Activated T-helper 1 cell treated with anti-CD3 and anti-CD28 coated beads, Interleukin-12 subunit alpha, Interleukin-12 subunit beta, Interleukin-2, Interleukin-4 antibody, amounts not matched to agents 30 ng/mL and 10 ng/mL and 1 ng/mL, durations not matched to agents 14 hours and 24 hours and 36 hours (primary cell): ENCODE measurements around the gene PDE8B. TPM values are rescaled to one million over a fixed set of nuclear protein-coding genes. Genes with fewer than 3 reads are reported as not detected.

Experiments used
- DNase-seq: peaks from one replicate; pipeline ENCODE4 v3.0.0; 2021; ENCODE audit warnings: low spot score
- H3K27ac Mint-ChIP-seq: one replicate; pipeline ENCODE4 v1.8.0; 2021; ENCODE audit warnings: mild to moderate bottlenecking, mixed read lengths
- H3K27me3 Mint-ChIP-seq: one replicate; pipeline ENCODE4 v1.8.0; 2022; ENCODE audit warnings: mild to moderate bottlenecking, moderate library complexity, mixed read lengths; ENCODE audit not compliant: insufficient read depth
- H3K36me3 Mint-ChIP-seq: one replicate; pipeline ENCODE4 v1.8.0; 2021; ENCODE audit warnings: low read depth, mixed read lengths
- H3K4me1 Mint-ChIP-seq: one replicate; pipeline ENCODE4 v1.8.0; 2021; ENCODE audit warnings: low read depth, mixed read lengths
- H3K4me3 Mint-ChIP-seq: one replicate; pipeline ENCODE4 v1.8.0; 2021; ENCODE audit warnings: mild to moderate bottlenecking, moderate library complexity, mixed read lengths
- H3K9me3 Mint-ChIP-seq: one replicate; pipeline ENCODE4 v1.8.0; 2021; ENCODE audit warnings: mixed read lengths
- intact Hi-C: fragments of 100-400 bp; cut with micrococcal nuclease; formaldehyde crosslinking; loops from one replicate; pipeline ENCODE4 v1.15.1; 2024
- total RNA-seq: library from RNA; stranded (reverse); gene quantifications from 2 replicates; pipeline ENCODE4 v1.2.3, GENCODE V29; 2022

The PDE8B gene
- total RNA-seq, 1 donor from 2014 or later, result 0.16 TPM

DNA sequence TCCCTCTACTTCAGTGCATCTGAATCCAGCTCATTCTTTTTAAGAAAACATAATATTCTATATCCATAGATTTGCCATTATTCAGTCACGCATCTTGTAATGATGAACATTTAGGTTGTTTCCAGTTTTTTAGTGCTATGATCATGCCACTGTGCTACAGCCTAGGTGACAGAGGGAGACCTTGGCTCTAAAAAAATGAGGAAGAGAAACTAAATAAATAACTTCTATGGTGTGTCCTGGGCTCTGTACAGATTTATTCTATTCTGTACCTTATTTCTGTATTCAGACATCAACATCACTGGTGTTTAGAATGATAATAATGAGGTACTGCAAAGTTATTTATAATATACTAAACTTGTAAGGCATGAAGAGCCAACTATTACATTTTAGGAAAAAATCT, 45.9 kb downstream of the PDE8B start:
- Mint-ChIP-seq H3K27me3 (peaks cover 8% of the 10 kb centered on the region), H3K36me3 (peaks cover 1% of the 10 kb centered on the region), H3K4me1 (peaks cover 7% of the 10 kb centered on the region), H3K4me3 (no peak overlapping the region), H3K9me3 (no peaks in the 10 kb centered on the region), H3K27ac (no peak overlapping the region)
- DNase-seq, result no peak
- intact Hi-C loops, result no loop called here

DNA sequence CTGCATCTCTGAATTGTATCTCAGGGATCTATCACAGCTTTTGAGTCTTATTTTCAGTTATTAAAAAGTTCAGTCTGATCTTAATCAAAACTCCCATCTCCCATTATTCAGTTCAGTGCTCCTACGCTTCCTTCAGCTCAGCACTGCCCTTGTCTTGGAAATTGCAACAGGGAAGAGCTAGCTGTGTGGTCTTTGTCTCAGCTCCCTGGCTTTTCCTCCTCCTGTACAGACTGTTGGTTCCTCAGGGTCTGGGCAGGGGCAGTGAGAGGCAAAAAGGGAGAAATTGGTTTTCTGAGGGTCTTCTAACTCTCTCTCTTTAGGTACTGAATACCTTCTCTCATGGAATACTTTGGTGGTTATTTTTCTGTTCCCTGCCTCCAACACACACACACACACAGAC, 48.2 kb downstream of the PDE8B start:
- intact Hi-C loops, result loop anchor here (1.0 kb wide), 1 partner anchor 71 kb away; no protein-coding TSS in a partner anchor
- H3K27ac Mint-ChIP-seq, result no peak overlapping the region
- no peak for DNase-seq
- H3K27me3 Mint-ChIP-seq, result peaks cover 8% of the 10 kb centered on the region
- H3K9me3 Mint-ChIP-seq, result no peaks in the 10 kb centered on the region
- no peak overlapping the region for H3K4me3 Mint-ChIP-seq
- peaks cover 7% of the 10 kb centered on the region for H3K4me1 Mint-ChIP-seq
- peaks cover 1% of the 10 kb centered on the region for H3K36me3 Mint-ChIP-seq

DNA sequence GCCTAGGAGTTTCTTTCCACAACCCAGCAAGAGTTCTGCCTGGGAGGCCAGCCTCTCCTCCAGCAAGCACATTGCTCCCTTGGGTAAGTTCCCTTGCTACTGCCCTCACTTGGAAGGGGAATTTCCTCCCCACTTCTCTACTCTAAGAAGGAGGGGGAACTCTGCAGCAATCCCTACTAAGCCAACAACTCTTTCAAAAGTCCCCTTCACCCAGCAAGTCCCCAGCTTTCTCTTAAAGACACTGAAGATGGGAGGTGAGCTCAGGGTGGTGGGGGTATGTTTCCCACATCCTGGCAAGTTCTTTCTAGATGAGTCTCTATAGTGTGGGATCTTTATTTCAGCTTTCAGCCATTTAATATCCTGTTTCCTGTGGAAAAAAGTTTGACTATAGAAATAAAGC, 49.0 kb downstream of the PDE8B start:
- H3K36me3 Mint-ChIP-seq, result peaks cover 1% of the 10 kb centered on the region
- H3K4me1 Mint-ChIP-seq, result peaks cover 7% of the 10 kb centered on the region
- H3K27me3 Mint-ChIP-seq, result peaks cover 6% of the 10 kb centered on the region
- intact Hi-C loops, result loop anchor here (1.0 kb wide), 1 partner anchor 70 kb away; no protein-coding TSS in a partner anchor
- no peaks in the 10 kb centered on the region for H3K9me3 Mint-ChIP-seq
- H3K27ac Mint-ChIP-seq, result peak overlapping the region; percentile 62
- DNase-seq, result no peak
- H3K4me3 Mint-ChIP-seq, result no peak overlapping the region

DNA sequence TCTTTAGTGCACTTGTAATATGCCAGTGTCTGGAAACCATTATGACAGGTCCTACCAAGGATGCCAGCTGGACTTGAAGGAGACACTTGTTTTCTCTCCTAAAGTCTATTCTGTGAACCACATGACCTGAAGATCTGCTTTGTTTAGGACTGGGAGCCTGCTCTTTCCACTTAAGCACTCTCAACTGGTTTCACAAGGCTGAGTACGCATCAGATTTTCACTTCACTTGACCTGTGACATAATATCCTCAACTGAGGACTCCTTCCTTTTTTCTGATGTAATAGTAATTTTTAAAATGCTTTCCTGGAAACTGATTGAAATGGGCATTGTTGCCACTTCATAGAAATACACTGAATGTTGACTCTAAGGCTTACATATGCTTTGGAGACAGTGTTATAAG, 52.2 kb downstream of the PDE8B start:
- intact Hi-C loops, result no loop called here
- peaks cover 4% of the 10 kb centered on the region for H3K27me3 Mint-ChIP-seq
- H3K4me1 Mint-ChIP-seq, result peaks cover 7% of the 10 kb centered on the region
- H3K36me3 Mint-ChIP-seq, result no peaks in the 10 kb centered on the region
- no peak for DNase-seq
- no peak overlapping the region for H3K4me3 Mint-ChIP-seq
- H3K27ac Mint-ChIP-seq, result no peak overlapping the region
- H3K9me3 Mint-ChIP-seq, result no peaks in the 10 kb centered on the region

DNA sequence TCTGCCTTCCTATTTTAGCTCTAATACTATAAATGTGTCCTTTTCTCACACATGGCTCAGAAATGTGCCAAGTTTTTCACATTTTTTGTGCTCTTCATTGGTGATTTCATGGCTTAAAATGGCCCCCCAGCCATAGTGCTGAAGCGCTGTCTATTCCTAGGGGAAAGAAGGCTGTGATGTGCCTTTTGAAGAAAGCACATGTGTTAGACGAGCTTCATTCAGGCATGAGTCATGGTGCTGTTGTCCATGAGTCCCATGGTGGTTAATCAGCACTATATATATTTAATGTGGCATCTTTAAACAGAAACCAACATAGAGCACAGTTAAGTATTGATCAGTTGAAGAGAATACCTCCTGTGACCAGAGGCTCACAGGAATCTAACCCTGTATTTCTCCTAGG, 55.8 kb downstream of the PDE8B start:
- Mint-ChIP-seq H3K27ac (no peak overlapping the region), H3K9me3 (peaks cover 11% of the 10 kb centered on the region), H3K4me1 (no peaks in the 10 kb centered on the region), H3K27me3 (peaks cover 5% of the 10 kb centered on the region), H3K4me3 (no peak overlapping the region), H3K36me3 (no peaks in the 10 kb centered on the region)
- no peak for DNase-seq
- intact Hi-C loops, result no loop called here

DNA sequence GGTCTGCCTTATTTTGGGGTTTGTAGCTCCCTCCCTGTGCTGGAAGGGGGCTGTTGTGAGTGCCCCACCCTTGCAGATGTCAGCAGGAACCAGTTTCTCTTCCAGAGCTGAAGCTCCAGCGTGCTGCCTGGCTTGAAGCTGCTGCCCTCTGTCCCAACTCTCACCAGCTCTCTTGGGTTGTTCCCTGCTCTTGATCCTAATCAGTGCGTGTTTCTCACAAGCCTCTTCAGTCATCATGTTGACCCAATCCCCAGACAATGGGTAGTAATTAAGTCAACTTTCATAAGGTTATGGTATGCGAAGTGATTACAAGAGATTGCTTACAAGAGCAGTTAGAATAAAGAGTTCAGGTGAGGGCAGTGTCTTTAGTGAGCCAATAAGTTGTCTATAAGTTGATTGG, 57.0 kb downstream of the PDE8B start:
- intact Hi-C loops, result no loop called here
- Mint-ChIP-seq H3K27me3 (peaks cover 8% of the 10 kb centered on the region), H3K36me3 (no peaks in the 10 kb centered on the region), H3K4me3 (no peak overlapping the region), H3K4me1 (no peaks in the 10 kb centered on the region), H3K27ac (no peak overlapping the region), H3K9me3 (peaks cover 11% of the 10 kb centered on the region)
- no peak for DNase-seq

DNA sequence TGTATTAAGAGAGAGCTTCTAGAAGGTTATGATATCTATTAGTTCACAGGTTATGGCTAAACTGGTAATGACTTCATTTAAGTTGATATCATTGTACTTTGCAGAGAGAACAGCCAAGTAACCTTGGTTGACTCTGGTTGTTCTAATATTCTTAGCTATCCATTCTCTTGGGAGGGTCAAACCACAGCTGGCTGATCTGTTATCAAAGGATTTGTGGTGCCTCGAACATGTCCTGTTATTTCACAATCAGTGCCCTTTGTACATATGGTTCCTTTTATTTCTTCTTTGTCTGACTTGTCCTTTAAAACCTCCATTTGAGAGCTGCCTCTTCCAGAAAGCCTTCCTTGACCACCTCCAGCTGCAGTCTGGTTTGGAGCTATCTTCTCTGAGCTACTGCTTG, 61.7 kb downstream of the PDE8B start:
- no peaks in the 10 kb centered on the region for H3K36me3 Mint-ChIP-seq
- peaks cover 11% of the 10 kb centered on the region for H3K9me3 Mint-ChIP-seq
- intact Hi-C loops, result no loop called here

DNA sequence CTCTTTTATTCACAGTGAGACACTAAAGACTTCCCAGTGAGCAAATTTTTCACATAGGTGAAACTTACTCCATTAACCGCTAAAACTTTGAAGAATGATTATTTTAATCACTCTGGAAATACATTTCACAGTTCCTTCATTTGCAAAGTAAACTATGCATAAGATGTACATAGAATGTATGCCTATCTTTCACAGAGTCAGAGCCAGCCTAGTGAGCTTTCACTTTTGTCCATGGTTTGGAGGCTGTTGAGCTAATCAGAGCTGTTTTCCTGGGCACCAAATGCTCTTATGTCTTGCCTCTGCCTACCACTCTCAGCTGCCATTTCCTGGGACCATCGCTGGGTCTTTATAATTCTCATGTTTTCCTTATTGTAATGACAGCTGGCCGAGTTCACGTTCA, 67.3 kb downstream of the PDE8B start:
- H3K9me3 Mint-ChIP-seq, result no peaks in the 10 kb centered on the region

More for the DNA sequence above, 61.7 kb downstream of the PDE8B start:
- no peak for DNase-seq
- Mint-ChIP-seq H3K4me1 (peaks cover 5% of the 10 kb centered on the region), H3K27me3 (peaks cover 8% of the 10 kb centered on the region), H3K4me3 (no peak overlapping the region), H3K27ac (no peak overlapping the region)

DNA sequence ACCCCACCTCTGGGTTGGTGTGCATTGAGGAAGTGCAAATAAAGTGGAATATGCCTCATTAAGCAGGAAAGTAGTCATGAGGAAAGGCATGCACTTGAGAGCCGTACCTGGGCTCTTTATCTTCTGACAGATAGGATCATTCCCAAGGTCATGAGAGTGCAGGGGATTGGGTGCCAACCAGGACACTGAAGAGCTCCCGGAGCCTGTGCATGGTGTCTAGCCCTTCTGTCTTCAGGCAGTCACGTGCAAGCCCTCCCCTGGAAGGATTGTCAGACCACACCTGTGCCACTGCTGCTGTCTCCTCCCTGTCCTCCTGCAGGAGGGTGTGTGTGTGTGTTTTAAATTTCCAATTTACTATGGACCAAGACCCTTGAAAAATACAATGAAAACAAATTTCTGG, 69.6 kb downstream of the PDE8B start:
- H3K27me3 Mint-ChIP-seq, result no peaks in the 10 kb centered on the region
- peaks cover 13% of the 10 kb centered on the region for H3K4me1 Mint-ChIP-seq
- no peak overlapping the region for H3K4me3 Mint-ChIP-seq
- intact Hi-C loops, result no loop called here
- no peaks in the 10 kb centered on the region for H3K36me3 Mint-ChIP-seq
- no peaks in the 10 kb centered on the region for H3K9me3 Mint-ChIP-seq
- H3K27ac Mint-ChIP-seq, result no peak overlapping the region
- no peak for DNase-seq

More for the DNA sequence above, 67.3 kb downstream of the PDE8B start:
- H3K27ac Mint-ChIP-seq, result no peak overlapping the region
- intact Hi-C loops, result no loop called here
- DNase-seq, result no peak
- H3K27me3 Mint-ChIP-seq, result no peaks in the 10 kb centered on the region
- no peaks in the 10 kb centered on the region for H3K36me3 Mint-ChIP-seq
- H3K4me1 Mint-ChIP-seq, result peaks cover 13% of the 10 kb centered on the region
- no peak overlapping the region for H3K4me3 Mint-ChIP-seq

DNA sequence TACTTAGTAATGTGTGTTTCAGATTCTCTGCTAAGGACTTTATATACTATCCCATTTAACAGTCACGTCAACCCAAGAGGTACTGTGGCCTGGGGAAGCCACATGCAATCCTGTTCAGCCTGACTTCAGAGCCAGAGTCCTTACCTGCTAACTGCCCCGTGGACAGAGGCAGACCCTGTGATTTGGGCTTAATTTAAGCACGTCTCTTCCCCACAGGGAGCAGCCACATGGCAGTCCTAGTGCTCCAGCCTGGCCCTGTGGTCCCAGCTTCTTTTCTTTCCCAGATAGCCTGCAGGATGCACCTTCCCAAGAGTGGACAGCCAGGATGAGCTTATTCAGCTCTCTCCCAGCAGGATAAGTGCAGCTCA, 71.5 kb downstream of the PDE8B start:
- H3K9me3 Mint-ChIP-seq, result no peaks in the 10 kb centered on the region
- peaks cover 11% of the 10 kb centered on the region for H3K4me1 Mint-ChIP-seq
- no peak for DNase-seq
- H3K27ac Mint-ChIP-seq, result no peak overlapping the region
- no peak overlapping the region for H3K4me3 Mint-ChIP-seq
- no peaks in the 10 kb centered on the region for H3K36me3 Mint-ChIP-seq
- intact Hi-C loops, result no loop called here
- H3K27me3 Mint-ChIP-seq, result no peaks in the 10 kb centered on the region

DNA sequence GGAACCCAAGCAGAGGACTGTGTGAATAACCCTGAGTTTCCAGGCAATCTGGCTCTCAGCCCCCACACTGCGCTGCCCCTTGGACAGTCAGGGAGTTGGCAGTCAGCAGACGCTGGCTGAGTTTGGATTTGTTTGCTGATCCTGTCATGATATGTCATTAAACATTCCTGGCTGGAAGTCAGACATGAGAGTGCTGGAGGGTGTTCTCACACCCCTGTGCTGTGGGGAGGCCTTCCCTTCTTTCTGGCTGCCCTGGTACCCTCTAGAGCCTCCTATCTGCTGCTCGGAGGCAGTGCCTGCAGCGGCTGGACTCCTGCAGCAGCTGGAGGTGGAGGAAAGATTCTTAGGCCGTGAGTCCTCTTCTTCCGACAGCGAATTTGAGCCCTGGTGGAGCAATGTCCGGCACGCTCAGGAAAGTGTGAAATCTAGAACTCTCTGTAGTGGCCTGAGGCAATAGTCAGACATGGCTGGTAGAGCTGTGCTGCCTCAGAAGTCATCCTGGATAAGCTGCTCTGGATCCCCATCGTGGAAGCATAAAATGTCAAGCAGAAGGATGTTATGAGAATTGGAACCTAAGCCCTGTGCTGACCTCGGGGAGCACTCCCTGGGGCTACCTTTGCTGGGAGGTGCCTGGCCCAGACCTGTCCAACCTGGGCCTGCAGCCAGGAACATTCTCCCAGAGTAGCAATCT, 72.0 kb downstream of the PDE8B start:
- H3K36me3 Mint-ChIP-seq, result no peaks in the 10 kb centered on the region
- no peak for DNase-seq
- intact Hi-C loops, result no loop called here
- peaks cover 1% of the 10 kb centered on the region for H3K27me3 Mint-ChIP-seq
- no peak overlapping the region for H3K27ac Mint-ChIP-seq
- H3K9me3 Mint-ChIP-seq, result no peaks in the 10 kb centered on the region
- peaks cover 6% of the 10 kb centered on the region for H3K4me1 Mint-ChIP-seq
- H3K4me3 Mint-ChIP-seq, result no peak overlapping the region

DNA sequence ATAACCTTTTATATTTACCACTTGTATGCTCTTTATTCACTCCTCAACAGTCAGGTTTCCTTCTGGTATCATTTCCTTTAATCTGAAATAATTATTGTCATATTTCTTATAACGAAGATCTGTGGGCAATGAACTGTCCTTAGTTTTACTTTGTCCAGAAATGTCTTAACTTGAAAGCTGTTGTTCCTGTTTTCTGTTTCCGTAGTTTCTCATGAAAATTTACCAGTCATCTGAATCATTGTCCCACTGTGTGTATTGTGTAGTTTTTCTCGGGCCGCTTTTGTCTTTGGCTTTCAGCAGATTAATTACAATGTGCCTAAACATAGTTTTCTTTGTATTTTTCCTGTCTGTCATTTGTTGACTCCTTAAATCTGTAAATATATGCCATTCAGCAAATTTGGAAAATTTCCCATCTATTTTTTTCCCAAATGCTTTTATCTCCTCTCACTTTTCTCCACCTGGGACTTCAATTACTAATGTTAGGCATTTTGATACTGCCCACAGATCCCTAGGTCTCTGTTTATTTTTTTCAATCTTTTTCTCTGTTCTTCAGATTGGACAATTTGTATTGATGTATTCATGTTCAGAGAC, 74.9 kb downstream of the PDE8B start:
- DNase-seq, result no peak
- no peak overlapping the region for H3K27ac Mint-ChIP-seq
- intact Hi-C loops, result no loop called here
- no peaks in the 10 kb centered on the region for H3K36me3 Mint-ChIP-seq
- no peaks in the 10 kb centered on the region for H3K9me3 Mint-ChIP-seq
- peaks cover 2% of the 10 kb centered on the region for H3K27me3 Mint-ChIP-seq
- no peak overlapping the region for H3K4me3 Mint-ChIP-seq
- no peaks in the 10 kb centered on the region for H3K4me1 Mint-ChIP-seq

DNA sequence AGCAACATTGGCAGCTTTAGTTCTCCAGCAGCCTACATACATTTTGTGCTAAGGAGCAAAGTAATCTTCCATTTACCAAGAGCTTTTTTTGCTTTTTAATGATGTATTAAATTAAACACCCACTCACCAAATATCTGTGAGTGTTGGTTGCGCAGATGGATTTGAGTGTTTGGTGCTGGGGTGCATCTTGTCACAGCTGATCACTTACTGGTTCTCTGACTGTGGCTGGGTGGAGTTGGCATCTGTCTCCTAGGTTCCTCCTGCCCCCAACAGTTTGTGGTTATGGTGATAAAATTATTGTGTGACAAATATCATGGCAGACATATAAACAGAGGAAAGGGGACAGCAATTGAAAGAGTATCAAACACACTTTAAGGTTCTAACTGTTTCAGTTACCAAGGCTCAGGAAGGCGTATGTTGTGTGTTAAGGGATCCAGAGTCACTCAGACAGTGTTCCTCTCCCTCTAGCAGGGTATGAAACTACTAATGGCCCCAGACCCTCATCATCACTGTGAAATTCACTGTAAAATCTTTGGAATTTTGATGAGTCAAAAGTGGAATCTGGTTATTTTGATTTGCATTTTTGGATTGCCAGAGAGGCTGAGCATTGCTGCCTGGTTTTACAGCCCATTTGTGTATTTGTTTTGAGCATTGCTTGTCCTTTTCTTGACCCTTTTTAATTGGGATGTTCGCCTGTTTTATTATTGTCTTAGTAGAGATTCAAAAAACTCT, 81.7 kb downstream of the PDE8B start:
- no peaks in the 10 kb centered on the region for H3K4me1 Mint-ChIP-seq
- no peak overlapping the region for H3K4me3 Mint-ChIP-seq
- no peak overlapping the region for H3K27ac Mint-ChIP-seq
- H3K36me3 Mint-ChIP-seq, result no peaks in the 10 kb centered on the region
- no peaks in the 10 kb centered on the region for H3K9me3 Mint-ChIP-seq
- no peak for DNase-seq
- H3K27me3 Mint-ChIP-seq, result peaks cover 16% of the 10 kb centered on the region
- intact Hi-C loops, result no loop called here
